Fibroblast of mammary gland (primary cell): ENCODE results near the gene DCTN3.

Experiments used
- DNase-seq: peaks from one replicate; pipeline ENCODE4 v3.0.0-alpha.2; 2010; ENCODE audit warnings: low read depth
- H3K4me3 ChIP-seq: 2 replicates; pipeline ENCODE4 v1.5.1; 2011; ENCODE audit warnings: low read depth, mild to moderate bottlenecking, low read length, moderate library complexity; ENCODE audit not compliant: control insufficient read depth
- CTCF ChIP-seq: conservative IDR thresholded peaks from 2 replicates; pipeline ENCODE4 v1.5.1; 2011; ENCODE audit warnings: low read depth, low read length, inconsistent platforms; ENCODE audit not compliant: control insufficient read depth, insufficient read depth

DCTN3 gene

GRCh38 chr9:34581318-34581717 lies 39.0 kb downstream of the DCTN3 start:
- DNase-seq: no peak
- H3K4me3 ChIP-seq: no peak overlapping the region
- TF ChIP-seq CTCF: no peak

GRCh38 chr9:34580358-34580757 lies 39.9 kb downstream of the DCTN3 start:
- no peak overlapping the region for H3K4me3 ChIP-seq
- DNase-seq: no peak
- TF ChIP-seq CTCF: no peak

- DNase-seq: no peak
- TF ChIP-seq CTCF: no peak
- no peak overlapping the region for H3K4me3 ChIP-seq
Observed at GRCh38 chr9:34579808-34580163, 40.5 kb downstream of the DCTN3 start.

- no peak overlapping the region for H3K4me3 ChIP-seq
- DNase-seq: no peak
- TF ChIP-seq CTCF: no peak
Observed at GRCh38 chr9:34579104-34579807, 41.0 kb downstream of the DCTN3 start.

GRCh38 chr9:34578241-34579103 lies 41.8 kb downstream of the DCTN3 start:
- no peak overlapping the region for H3K4me3 ChIP-seq
- peak; percentile 53 for DNase-seq
- no peak for TF ChIP-seq CTCF

GRCh38 chr9:34577400-34578240 lies 42.7 kb downstream of the DCTN3 start:
- no peak for TF ChIP-seq CTCF
- no peak for DNase-seq
- no peak overlapping the region for H3K4me3 ChIP-seq
